ACC112 (cell line): ENCODE measurements around the gene ALS2CL.

Source experiments
- H2AFZ ChIP-seq: fragments of 200-600 bp; sonication (generic); one replicate; pipeline ENCODE4 v1.6.0; 2017; ENCODE audit warnings: antibody characterized with exemption, low read length; ENCODE audit not compliant: unreplicated experiment
- H3K27ac ChIP-seq: fragments of 200-600 bp; sonication (generic); 2 replicates; pipeline ENCODE4 v1.5.1; 2014; ENCODE audit warnings: low read depth, mild to moderate bottlenecking, antibody characterized with exemption, low read length, moderate library complexity
- H3K27me3 ChIP-seq: fragments of 200-600 bp; sonication (generic); 2 replicates; pipeline ENCODE4 v1.6.1; 2014; ENCODE audit warnings: mild to moderate bottlenecking, antibody characterized with exemption, low read length, moderate library complexity, mixed read lengths; ENCODE audit not compliant: insufficient read depth
- H3K36me3 ChIP-seq: fragments of 200-600 bp; sonication (generic); 2 replicates; pipeline ENCODE4 v1.6.1; 2016; ENCODE audit warnings: mild to moderate bottlenecking, antibody characterized with exemption, low read length, moderate library complexity, mixed read lengths; ENCODE audit not compliant: insufficient read depth
- H3K4me1 ChIP-seq: fragments of 200-600 bp; sonication (generic); one replicate; pipeline ENCODE4 v1.6.1; 2016; ENCODE audit warnings: low read length, mixed read lengths; ENCODE audit not compliant: insufficient read depth, unreplicated experiment, control insufficient read depth
- H3K4me3 ChIP-seq: fragments of 200-600 bp; sonication (generic); 2 replicates; pipeline ENCODE4 v1.5.1; 2014; ENCODE audit warnings: mild to moderate bottlenecking, low read depth, low read length
- H3K79me2 ChIP-seq: fragments of 200-600 bp; sonication (generic); one replicate; pipeline ENCODE4 v1.6.0; 2016; ENCODE audit warnings: low read length; ENCODE audit not compliant: control insufficient read depth, unreplicated experiment, insufficient read depth

ALS2CL gene

GRCh38 chr3:46725621-46726314 is 32.3 kb upstream of the ALS2CL start:
- Histone ChIP-seq H3K36me3 (no peaks in the 10 kb centered on the region), H3K27ac (no peak overlapping the region), H3K27me3 (peaks cover 24% of the 10 kb centered on the region), H3K4me3 (no peak overlapping the region), H2AFZ (no peak overlapping the region), H3K4me1 (no peaks in the 10 kb centered on the region), H3K79me2 (no peaks in the 10 kb centered on the region)

- Histone ChIP-seq H3K79me2 (no peaks in the 10 kb centered on the region), H3K4me3 (no peak overlapping the region), H3K27me3 (peaks cover 27% of the 10 kb centered on the region), H3K36me3 (no peaks in the 10 kb centered on the region), H3K4me1 (no peaks in the 10 kb centered on the region), H2AFZ (no peak overlapping the region), H3K27ac (no peak overlapping the region)
These were observed 30.9 kb upstream of the ALS2CL start for GRCh38 chr3:46724424-46724823.

- H3K27ac ChIP-seq, result no peak overlapping the region
- no peak overlapping the region for H3K4me3 ChIP-seq
- no peaks in the 10 kb centered on the region for H3K4me1 ChIP-seq
- no peaks in the 10 kb centered on the region for H3K79me2 ChIP-seq
- H2AFZ ChIP-seq, result no peak overlapping the region
- peaks cover 30% of the 10 kb centered on the region for H3K27me3 ChIP-seq
- H3K36me3 ChIP-seq, result no peaks in the 10 kb centered on the region
These were observed 29.0 kb upstream of the ALS2CL start for GRCh38 chr3:46722443-46722842.

GRCh38 chr3:46721009-46721408 is 27.5 kb upstream of the ALS2CL start:
- peaks cover 38% of the 10 kb centered on the region for H3K27me3 ChIP-seq
- no peak overlapping the region for H3K27ac ChIP-seq
- no peaks in the 10 kb centered on the region for H3K36me3 ChIP-seq
- H2AFZ ChIP-seq, result no peak overlapping the region
- no peaks in the 10 kb centered on the region for H3K79me2 ChIP-seq
- H3K4me3 ChIP-seq, result no peak overlapping the region
- no peaks in the 10 kb centered on the region for H3K4me1 ChIP-seq

GRCh38 chr3:46719735-46720271 is 26.3 kb upstream of the ALS2CL start:
- no peak overlapping the region for H2AFZ ChIP-seq
- H3K36me3 ChIP-seq, result no peaks in the 10 kb centered on the region
- no peaks in the 10 kb centered on the region for H3K4me1 ChIP-seq
- H3K79me2 ChIP-seq, result no peaks in the 10 kb centered on the region
- H3K4me3 ChIP-seq, result no peak overlapping the region
- H3K27ac ChIP-seq, result no peak overlapping the region
- H3K27me3 ChIP-seq, result peaks cover 38% of the 10 kb centered on the region

- H3K36me3 ChIP-seq, result no peaks in the 10 kb centered on the region
- no peak overlapping the region for H3K27ac ChIP-seq
- H3K27me3 ChIP-seq, result peaks cover 38% of the 10 kb centered on the region
- no peak overlapping the region for H2AFZ ChIP-seq
- no peaks in the 10 kb centered on the region for H3K79me2 ChIP-seq
- H3K4me3 ChIP-seq, result no peak overlapping the region
- no peaks in the 10 kb centered on the region for H3K4me1 ChIP-seq
These were observed 25.6 kb upstream of the ALS2CL start for GRCh38 chr3:46719044-46719565.

- Histone ChIP-seq H3K4me3 (no peak within 1 kb of the TSS), H3K27me3 (peaks cover 38% of the 10 kb centered on the region)
These were observed 24.2 kb upstream of the ALS2CL start, which contains the start of gene PRSS50 for GRCh38 chr3:46717447-46718231. Gene PRSS50, minus strand, starts transcription at chr3:46717869. Its CDS starts 45 bp downstream, at chr3:46717824.

GRCh38 chr3:46716461-46717441 is 23.3 kb upstream of the ALS2CL start:
- Histone ChIP-seq H3K4me1 (no peaks in the 10 kb centered on the region), H3K27me3 (peaks cover 38% of the 10 kb centered on the region), H2AFZ (no peak overlapping the region), H3K79me2 (no peaks in the 10 kb centered on the region), H3K27ac (no peak overlapping the region), H3K4me3 (no peak overlapping the region), H3K36me3 (no peaks in the 10 kb centered on the region)

More at GRCh38 chr3:46717447-46718231, 24.2 kb upstream of the ALS2CL start, which contains the start of gene PRSS50:
- Histone ChIP-seq H2AFZ (no peak within 1 kb of the TSS), H3K4me1 (no peaks in the 10 kb centered on the region), H3K36me3 (no peaks in the 10 kb centered on the region), H3K27ac (no peak within 1 kb of the TSS), H3K79me2 (no peaks in the 10 kb centered on the region)

GRCh38 chr3:46715507-46716175 is 22.2 kb upstream of the ALS2CL start:
- H2AFZ ChIP-seq, result no peak overlapping the region
- H3K27ac ChIP-seq, result no peak overlapping the region
- H3K36me3 ChIP-seq, result no peaks in the 10 kb centered on the region
- H3K27me3 ChIP-seq, result peaks cover 30% of the 10 kb centered on the region
- H3K79me2 ChIP-seq, result no peaks in the 10 kb centered on the region
- no peak overlapping the region for H3K4me3 ChIP-seq
- no peaks in the 10 kb centered on the region for H3K4me1 ChIP-seq
